HG03196 (cell line): ENCODE data around the gene CLMN.
"Not testable (repeated sequence)": the region's sequence is repeated elsewhere in the genome, so short reads cannot be mapped to it uniquely, and the experiment has no call there.

Source experiments
- ATAC-seq: cut with Tn5 transposase; IDR thresholded peaks from one replicate; pipeline ENCODE4 v1.9.1; 2021; ENCODE audit not compliant: unreplicated experiment

CLMN gene

DNA sequence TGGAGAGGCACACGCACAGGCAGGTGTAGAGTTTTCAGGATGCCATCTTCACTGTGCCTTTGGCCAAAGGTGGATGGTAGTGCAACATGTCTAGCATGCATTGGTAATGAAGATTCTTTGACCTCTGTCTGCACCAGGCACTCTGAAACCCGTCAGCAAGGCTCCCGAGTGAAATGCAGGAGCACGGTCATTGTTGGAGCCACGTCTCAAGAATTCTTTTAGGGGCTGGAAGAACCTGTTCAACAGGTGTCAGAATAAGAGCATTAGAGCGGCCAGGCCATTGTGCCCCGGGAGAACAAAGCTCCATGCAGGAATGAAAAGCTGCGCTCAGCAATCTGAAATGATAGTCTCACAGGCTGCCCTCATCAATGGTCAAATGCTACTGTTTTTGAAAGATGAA, 122.2 kb downstream of the CLMN start:
- ATAC-seq, result no peak

DNA sequence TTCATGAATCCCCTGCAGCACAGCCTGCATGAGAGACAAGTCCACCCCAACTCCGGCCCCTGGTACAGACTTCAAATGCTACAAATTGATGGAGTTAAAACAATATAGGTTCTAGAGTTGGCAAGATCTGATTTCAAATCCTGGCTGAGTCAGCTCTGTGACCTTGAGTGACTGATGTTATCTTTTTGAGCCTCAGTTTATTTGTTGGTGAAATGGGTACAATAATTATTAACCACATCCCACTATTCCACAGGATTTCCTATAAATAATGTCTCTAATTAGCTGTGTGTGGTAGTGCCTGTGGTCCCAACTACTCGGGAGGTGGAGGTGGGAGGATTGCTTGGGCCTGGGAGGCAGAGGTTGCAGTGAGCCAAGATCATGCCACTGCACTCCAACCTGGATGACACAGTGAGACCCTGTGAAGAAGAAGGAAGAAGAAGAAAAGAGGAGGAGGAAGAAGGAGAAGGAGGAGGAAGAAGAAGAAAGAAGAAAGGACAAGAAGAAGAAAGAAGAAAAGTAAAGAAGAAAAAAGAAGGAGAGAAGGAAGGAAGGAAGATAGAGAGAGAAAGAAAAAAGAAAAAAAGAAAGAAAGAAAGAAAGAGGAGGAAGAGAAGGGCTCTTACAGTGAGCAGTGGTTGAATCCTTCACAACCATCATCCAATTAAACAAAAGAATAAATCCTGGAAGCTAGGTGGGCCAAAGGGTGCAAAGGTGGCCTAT, 122.7 kb downstream of the CLMN start:
- ATAC-seq, result no peak

DNA sequence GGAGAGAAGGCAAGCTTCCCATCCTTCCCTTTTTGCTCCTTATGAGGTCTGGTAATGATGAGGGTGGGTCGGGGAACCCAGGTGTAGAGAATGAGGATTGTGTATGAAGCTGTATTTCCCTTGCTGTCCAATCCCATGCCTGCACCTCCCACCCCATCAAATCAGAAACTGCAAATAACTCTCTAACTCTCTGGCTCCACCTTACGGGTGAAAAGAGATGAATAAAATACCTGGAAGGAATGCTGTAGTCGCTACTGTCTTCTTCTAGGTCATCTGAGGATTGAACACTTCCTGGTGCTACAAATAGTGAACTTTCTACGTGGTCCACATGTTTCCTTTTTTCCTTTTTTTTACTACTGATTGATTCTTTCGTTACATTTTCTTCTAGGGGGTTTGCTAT, 123.4 kb downstream of the CLMN start:
- no peak for ATAC-seq

DNA sequence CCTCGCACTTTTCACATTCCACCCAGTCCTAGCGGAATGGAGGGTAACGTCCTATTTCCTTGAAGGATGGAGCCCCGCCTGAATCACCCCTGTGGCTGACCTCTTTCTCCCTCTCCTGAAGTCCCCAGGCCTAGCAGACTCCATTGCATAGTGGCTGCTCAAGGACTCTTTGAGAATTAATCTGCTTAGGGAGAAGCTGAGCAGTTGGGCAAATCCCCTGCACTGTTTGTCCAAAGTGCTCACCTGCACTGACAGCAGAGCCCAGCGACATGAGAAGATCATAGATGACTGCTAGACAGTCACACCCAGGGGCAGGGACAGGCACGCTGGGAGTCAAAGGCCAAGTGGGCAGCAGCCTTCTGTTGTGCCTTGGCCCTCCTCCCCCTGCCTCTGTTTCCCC, 124.7 kb downstream of the CLMN start:
- ATAC-seq, result no peak

DNA sequence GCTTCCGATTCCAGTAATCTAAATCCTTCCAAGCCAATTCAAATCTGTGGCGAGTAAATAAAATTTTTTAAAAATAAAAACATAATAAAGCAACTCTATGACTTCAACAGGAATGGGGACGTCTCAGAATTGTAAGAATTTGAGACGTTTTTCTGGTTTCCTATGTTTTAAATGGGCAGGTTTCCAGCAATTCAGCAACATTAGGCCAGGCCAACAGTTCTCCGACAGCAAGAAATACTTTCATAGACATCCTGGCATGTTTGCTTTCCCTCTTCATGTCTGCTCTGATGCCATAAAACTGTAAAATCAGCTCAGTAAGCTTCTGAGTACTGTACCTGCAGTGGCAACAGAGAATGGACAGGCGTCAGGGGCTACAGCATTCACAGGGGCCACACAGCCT, 126.6 kb downstream of the CLMN start:
- no peak for ATAC-seq

DNA sequence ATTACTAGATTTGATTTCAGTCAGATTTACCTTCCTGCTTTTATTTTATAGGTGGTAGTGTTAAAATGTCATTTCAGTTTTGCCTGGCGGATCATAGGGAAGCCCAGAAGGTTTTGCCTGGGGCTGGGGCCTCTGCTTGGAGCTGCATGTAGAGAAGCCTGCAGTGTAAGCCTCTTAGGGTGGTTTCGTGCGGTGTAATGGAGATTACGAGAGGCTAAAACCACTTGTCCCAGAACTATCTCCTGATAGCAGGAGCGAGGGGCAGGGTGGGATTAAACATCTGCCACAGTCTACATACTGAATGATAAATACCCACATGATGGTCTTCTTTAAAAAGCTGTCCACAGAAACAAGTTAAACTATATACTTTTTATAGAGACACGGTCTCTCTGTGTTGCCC, 127.4 kb downstream of the CLMN start:
- ATAC-seq, result no peak

DNA sequence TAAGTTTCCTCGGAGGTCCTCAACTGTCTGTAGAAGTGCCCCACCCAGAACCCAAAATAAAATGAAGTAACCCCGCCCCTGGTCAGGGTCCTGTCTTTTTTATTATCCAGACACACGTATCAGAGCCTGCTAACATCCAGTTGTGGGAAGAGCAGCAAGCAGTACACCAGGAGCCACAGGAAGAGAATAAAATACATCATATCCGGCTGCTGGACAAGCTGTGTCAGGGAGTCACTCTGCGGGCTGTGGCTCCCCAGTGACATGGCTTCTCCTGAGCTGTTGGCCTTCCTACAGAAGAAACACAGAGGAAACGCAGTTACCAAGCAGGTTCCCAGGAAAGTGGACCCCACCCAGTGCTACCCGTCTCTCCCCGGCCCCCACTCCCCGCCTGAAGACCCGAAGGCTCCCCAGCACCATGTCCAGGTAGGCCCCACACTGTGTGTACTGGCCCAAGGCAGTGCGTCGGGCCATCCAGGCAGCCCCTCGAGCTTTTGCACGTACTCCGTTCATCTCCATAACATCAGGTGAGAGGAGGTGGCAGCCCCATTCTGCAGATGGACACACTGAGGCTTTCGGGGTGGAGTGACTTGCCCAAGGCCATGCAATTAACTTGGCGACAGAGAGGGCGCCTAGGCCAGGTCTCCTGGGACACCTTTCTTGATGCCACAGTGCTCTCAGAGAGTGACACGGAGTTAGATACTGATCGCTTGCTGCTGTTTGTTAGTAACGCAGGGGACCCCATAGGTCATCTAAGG, 128.1 kb downstream of the CLMN start:
- no peak for ATAC-seq

DNA sequence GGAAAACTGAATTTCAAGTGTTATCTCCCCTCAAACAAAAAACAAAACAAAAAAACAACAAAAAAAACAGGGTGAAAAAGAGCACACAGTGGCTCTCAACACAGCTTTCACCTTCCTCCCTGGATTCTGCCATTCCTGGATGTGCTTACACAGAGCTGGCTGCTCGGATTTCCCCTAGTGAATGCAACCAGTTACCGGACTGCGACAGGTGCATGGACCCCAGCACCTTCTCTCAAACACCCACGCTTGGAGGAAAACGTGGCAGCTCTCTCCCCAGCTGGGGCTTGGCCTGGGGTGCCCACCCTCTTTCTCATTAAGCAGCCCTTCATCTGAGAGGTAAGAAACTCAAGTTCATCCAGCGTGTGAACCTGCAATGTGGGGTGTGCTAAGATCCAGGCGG, 128.9 kb downstream of the CLMN start:
- no peak for ATAC-seq

DNA sequence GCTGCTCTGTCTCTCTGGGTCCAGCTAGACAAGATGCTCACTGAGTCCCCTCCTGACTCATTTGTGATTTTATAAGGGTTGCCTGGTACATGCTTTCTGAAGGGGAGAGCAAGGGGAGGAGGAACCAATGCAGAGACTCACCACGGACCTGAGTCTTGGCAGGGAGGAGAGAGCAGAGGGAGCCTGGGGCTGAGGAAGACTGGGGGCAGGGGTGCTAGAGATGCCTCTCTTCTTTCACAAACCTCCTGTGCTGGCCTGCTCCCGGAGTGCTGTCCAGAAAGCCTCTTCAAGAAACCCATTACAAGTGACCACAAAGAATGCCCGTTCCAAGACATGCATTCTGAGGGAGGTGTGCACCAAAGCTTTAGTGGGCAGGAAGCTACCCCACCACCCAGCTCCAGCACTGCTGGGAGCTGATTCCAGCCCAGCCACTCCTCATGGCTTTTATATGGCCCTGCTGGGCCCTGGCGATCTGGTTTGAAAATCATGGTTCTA, 129.3 kb downstream of the CLMN start:
- no peak for ATAC-seq

DNA sequence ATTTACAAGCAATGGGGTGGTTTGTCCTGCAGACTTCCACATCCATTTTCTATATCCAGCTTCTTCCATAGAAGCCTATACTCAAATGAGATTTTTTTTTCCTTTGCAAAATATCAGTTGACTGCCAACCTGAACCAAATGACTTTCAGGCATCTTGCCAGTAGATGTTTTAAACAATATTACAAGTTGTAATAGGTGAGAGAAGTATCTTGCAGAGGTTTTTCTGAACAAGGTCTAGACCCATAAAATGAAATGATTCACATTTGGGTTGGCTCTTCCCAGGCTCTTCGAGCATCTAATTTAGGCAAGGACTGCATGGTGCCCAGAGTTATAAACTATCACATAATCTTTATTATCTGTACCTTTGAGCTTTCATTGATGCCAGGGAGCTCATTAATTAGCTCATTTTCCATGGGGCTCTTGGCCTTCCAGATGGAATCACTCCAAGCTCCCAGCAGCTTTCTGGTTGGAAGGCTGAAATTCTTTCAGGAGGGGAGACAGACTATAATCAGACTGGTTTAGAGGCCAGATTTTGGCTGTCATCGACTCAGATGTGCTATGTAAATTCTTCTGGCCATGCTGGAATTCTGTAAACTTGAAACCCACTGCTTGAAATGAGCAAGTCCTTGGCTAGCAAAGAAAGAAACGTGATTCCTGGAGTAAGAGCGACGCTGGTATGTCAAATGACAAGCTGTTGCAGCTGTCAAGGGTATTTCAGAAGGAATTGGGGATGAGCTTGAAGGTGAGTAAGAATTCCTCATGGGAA, 130.2 kb downstream of the CLMN start:
- no peak for ATAC-seq

DNA sequence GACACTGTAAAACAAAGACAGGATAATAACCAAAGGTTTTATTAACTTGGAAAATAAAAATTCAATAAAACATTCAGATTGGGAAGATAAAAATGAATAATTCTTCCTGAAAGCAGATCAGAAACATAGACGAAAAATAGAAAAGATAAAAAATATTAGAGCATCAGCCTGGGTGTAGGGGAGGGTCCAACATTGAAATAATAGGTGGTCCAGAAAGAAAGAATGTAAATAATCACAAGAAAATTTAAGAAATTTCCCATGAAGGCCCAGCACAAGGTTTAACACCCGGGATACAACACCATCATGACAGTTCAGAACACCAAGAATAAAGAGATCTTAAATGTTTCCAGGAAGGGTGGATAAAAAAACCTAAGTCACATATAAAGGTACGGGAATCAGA, 131.3 kb downstream of the CLMN start:
- no peak for ATAC-seq

DNA sequence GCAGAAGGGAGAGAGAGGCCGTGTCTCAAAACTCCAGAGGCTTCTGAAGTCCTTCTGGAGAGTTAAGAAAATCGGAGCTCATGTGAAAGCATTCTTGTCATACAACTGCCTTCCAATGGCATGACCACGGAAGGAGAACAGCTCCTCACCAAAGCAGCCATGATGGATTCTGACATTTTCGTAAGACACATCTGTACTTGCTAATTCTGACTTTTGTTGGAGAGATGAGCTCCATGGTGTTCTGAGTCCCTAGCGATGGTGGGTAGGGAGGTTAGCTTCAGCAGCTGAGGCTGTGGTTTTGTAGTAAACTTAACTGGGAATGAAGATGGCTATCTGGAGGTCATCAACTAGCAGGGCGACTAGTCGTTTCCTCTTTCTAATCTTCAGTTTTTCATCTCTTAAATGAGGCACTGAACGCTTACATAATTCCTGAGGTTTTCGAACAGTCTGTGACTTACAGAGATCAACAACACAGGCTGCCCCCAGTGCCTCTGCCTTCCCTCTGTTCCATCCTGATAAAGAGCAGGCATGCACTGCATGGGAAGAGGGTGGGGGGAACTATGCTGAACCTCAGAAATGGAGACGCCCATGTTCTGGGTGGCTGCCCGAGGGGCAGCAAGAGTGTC, 133.8 kb downstream of the CLMN start:
- ATAC-seq, result no peak

DNA sequence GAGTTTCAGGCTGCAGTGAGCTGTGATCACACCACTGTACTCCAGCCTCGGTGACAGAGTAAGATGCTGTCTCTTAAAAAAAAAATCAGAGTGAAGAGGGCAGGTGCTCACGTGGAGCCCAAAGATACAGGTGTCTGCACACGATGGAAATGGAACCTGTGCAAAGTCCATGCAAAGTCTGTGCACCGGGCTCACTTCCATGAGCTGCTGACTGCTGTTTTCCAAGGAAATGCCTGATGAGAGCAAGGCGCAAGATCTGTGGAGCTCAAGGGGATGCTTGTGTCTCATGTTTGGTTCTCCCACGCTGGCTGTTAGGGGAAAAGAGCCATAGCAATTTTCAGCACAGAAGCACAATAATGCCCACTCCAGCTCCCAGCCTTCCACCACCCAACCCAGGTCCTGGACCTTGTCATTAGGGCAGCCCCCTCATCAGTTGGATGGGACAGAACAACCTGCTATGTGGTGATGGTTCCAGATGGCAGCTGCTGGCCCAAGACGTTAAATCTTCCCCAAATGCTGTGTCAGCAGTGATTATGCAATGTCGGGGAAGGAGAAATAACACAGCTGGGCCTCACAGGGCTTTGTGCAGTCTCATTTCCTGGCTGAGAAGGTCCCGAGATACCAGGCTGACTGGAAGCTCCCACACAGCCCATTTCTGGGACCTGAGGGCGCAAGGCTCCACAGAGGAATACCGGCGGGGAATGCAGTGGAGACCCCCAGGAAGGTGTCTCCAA, 134.5 kb downstream of the CLMN start:
- no peak for ATAC-seq

DNA sequence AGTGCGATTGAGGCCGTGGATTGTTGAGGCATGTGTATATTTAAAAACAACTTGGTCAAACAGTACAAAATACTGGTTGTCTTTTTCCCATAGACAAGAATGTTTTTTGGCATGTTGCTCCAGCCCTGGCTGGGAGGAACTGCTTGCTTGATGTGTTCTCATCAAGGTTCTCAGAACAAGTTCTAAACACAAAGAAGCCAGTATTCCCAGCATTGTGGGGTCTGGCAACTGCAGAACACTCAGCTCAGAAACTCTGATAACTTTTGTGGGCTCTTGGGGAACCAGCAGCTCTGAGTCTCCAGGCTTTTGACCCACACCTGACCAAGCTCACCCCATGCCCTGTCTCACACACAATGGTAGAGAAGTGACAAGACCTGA, 135.3 kb downstream of the CLMN start:
- no peak for ATAC-seq

DNA sequence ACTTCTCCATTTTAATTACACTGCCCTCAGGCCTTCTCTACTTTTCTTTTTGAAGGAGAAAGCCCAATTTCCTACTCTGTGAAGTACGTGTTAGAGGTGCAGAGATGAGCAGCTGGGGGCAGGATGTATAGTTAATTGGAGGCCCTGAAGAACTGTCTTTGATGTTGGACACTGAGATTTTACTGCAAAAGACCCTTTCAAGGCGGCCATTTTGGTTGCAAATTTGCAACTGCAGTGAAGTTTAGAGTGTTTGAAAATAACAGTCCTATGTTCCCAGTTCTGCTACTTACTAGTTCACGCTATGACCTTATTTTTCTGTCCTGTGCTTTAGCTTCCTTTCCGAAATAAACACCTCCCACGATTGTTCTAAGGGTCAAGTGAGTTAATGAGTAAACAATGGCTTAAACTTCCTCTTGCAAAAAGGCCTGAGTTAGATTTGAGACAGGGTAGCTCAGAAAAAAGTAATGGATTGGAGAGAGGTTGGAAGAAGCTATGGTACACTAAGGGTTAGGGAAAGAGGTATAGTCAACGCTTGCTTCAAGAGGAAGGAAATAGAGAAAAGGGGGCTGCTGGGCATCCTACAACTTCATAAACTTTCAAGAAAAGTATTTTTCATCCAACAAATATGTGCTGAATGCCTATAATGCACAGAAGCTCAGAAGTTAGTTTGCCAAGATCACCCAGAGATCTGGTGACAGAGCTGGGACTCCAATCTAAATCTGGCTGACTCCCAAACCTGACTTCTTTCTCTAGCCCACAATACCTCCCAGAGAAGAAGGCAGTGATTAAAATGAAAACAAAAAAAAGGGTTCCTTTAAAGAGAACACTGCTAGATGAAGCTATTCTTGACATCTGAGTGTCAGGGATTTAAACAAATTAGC, 135.9 kb downstream of the CLMN start:
- ATAC-seq, result no peak

DNA sequence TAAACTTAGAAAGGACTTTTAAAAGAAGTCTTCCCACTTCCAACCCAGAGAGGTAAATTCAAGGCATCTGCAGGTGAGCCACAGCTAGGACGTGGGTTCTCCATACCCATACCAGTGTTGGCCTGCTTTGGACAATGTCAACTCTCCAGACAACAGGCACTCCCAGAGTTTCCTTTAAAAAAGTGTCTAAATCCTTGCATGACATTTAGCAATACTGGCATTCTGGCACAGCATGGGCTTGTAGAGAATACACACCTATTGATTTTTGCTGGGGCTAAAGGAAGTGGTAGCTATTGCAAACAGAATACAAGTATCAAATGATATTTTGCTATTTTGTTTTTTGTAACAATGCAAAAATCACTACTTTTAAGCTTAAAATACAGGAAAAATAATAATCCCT, 136.6 kb downstream of the CLMN start:
- no peak for ATAC-seq

DNA sequence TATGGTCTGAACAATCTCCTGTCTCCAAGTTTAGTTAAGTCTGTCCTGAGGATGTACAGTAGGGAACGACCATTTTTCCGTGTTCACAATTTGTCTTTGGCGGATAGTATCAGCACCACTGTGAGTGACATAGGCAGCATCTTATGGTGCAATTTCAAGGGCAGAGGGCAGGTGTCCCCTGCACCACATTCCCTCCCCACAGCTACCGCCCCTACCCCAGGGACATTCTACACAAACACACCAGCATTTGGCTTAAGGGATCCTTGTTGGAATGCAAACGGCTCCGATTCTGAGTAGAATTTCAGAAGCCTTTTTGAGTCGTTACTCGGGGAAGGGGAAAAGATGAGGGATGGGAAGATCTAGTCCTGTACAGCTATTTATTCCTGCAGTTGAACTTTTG, 137.3 kb downstream of the CLMN start:
- ATAC-seq, result no peak

DNA sequence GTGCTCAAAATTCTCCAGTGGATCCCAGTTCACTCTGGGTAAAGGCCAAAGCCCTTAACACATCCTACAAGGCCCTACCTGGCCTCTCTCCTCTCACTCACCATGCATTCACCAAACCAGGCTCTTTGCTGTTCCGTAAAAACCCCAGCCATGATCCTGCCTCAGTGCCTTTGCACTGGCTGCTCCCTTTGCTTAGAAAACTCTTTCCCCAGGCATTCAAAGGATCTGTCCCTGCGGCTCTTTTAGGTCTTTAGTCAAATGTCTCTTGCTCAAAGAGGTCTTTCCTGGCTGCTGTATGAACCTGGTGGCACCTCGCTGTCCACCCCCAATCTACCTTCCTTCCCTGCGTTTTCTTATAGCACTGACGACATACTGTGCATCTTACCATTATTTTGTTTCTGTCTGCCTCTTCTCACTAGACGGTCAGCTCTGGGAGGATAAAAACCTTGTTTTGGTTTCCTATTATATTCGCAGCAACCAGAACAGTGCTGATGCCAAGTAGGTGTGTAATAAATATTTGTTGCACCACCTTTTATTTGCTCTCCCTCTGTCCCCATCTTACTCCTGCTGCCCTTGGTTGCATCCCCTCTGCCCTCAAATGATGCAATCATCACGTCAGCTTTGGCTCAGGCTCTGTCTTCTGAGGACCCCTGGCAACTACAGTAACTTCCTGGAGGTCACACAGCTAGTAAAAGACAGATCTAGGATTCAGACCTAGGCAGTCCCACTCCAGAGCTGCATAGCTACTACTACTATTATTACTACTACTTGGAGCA, 138.6 kb downstream of the CLMN start:
- ATAC-seq, result no peak

DNA sequence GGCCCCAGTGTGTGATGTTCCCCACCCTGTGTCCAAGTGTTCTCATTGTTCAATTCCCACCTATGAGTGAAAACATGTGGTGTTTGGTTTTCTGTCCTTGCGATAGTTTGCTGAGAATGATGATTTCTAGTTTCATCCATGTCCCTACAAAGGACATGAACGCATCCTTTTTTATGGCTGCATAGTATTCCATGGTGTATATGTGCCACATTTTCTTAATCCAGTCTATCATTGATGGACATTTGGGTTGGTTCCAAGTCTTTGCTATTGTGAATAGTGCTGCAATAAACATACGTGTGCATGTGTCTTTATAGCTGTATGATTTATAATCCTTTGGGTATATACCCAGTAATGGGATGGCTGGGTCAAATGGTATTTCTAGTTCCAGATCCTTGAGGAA, 144.0 kb downstream of the CLMN start:
- not testable (repeated sequence) for ATAC-seq
